Retina (tissue), 1 donor: ENCODE results near the gene PIGM.
A peak's percentile ranks its signal among the peaks of the same experiment; 100 is the strongest.

Experiments
- DNase-seq: peaks from one replicate; pipeline ENCODE4 v3.0.0-alpha.2; 2016

PIGM gene

GRCh38 chr1:160020196-160020595 lies 11.6 kb downstream of the PIGM start:
- no peak for DNase-seq

DNA sequence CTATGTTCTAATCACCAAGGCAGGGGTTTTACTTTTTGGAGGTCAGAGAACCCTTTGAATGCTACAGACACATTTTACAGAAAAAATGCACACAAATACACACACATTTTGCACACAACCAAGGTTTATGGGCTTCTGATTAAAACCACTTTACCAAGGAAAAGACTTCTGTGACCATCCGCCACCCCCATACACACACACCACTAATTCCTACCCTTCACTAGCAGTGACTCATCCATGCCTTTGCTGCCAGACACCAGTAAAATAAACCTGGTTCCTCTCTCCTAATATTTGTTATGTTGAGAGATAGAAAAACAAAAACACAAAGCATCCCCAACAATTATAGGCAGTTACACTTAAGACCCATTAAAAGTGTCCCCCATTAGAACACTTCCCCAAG lies 12.9 kb downstream of the PIGM start:
- no peak for DNase-seq

GRCh38 chr1:160018347-160018746 lies 13.4 kb downstream of the PIGM start:
- DNase-seq = no peak

- DNase-seq = no peak
Measured at GRCh38 chr1:160017592-160017991, 14.2 kb downstream of the PIGM start.

GRCh38 chr1:160011781-160012180 lies 20.0 kb downstream of the PIGM start:
- DNase-seq = no peak

DNA sequence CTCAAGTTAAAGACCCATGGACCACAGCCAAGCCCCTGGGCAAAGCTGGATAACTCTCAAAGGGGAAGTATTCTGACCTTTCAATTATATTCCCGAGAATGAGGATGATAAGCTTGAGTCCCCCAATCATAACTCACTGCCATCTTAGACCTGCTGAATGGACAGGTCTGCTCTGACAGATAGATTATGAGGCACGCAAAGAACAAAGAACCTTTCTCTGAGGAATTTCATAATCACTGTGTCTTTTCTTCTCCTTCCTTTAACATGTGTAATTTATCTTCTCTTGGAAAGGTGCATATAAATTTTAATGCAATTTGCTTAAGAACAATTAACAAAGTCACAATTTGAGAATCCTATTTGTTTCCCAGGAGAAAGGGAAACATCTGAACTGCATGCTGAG lies 22.0 kb downstream of the PIGM start:
- DNase-seq = no peak

- no peak for DNase-seq
Measured at GRCh38 chr1:160009081-160009480, 22.7 kb downstream of the PIGM start.

DNA sequence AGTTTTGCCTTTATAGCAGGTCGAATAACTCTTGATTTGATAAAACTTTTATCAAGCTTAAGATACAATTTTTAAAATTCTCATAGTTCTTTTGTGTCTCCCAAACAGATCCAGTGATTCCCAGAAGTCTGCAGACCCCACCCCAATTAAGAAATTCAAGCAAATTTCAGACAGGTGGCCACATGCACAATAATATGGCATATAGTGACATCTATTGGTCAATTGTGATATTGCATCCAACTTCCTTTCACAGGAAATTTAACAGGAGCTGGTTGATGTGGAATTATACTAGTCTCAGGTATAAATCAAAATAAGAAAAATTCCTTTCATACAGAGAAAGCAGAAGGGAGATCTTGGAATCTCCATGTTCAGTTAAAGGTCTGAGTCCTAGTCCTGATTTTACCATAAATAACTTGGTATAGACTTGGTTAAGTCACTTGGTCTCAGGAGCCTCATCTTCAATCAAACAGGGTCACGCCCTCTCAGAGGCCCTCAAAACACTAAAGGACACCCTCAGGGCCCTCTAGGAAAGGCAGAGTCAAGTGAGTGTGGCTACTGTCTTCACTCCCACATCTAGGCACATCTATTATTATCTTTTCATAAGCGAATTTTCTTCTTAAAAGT lies 24.1 kb downstream of the PIGM start:
- DNase-seq = peak; percentile 56

GRCh38 chr1:160006312-160006940 lies 25.4 kb downstream of the PIGM start:
- peak; percentile 44 for DNase-seq

DNA sequence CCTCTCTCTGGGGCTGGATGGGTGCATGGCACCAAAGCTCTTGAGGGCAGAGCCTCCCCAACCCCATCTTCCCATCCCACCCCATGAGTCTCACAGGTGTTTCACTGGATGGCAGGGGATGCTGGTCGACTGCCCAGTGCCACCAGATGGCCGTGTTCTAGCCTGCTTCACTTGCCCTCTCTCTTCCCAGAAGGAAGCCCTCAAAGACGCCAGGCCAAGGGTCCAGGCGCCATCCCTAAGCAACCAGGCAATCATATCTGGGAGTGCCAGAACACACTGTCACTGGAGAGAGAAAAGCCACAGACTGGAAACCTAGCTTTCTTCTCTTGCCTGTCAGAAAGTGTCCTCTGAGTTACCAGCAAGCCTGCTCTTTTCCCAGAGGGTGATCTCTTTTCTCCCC lies 26.7 kb downstream of the PIGM start:
- DNase-seq = no peak

- DNase-seq = no peak
Measured at GRCh38 chr1:160004425-160004824, 27.4 kb downstream of the PIGM start.

- no peak for DNase-seq
Measured at GRCh38 chr1:160004001-160004400, 27.8 kb downstream of the PIGM start.

GRCh38 chr1:160001440-160001839 lies 30.4 kb downstream of the PIGM start:
- DNase-seq = no peak

DNA sequence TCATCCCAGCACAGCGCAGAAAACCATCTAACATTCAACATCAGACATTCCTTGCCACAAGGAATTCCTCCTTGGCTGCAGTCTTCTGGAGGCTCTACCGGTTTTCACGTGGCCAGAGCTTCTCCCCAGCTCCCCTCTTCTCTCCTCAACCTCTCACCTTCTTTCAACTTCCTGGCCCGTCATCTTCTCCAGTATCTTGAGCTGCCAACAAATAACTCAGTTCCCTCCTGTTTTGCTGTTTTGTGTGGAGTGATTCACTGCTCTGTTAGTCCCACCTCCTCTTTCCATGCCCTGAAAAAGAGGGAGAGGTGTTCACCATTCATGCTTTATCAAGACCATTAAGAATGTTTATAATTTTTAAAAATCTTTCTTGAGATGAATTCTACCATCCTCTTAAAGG lies 32.6 kb downstream of the PIGM start:
- no peak for DNase-seq

GRCh38 chr1:159996653-159997052 lies 35.1 kb downstream of the PIGM start:
- no peak for DNase-seq

GRCh38 chr1:159994896-159995295 lies 36.9 kb downstream of the PIGM start:
- DNase-seq = no peak

DNA sequence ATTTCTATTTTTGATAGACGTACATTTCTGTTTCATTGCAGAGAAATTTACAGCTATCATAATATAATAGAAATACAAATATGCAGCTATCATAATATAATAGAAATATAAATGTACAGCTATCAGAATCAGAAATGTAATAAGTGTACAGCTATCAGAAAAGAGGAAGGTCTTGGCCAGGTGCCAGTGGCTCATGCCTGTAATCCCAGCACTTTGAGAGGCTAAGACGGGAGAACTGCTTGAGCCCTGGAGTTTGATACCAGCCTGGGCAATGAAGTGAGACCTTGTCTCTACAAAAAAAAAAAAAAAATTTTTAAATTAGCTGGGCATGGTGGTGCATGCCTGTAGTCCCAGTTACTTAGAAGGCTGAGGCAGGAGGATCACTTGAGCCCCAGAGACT lies 37.9 kb downstream of the PIGM start:
- no peak for DNase-seq

DNA sequence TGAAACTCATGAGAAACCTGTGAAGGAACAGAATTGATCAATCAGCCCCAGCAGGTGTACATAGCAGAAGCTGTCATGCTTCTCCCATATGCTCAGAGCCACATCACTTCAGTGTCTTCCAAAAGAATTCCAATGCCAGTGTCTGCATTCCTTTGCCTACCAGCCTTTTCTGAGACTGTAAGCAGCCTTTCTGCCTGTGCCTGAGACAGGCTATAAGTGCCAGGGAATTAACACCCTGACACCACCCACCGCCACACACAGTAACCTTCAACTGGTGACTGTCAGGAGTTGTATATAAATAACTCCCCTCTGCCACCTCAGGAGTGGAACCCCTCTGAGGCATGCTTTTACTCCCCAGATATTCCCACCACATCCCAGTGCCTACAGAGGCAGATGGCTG lies 39.6 kb downstream of the PIGM start:
- DNase-seq = no peak

- no peak for DNase-seq
Measured at GRCh38 chr1:159991513-159991912, 40.3 kb downstream of the PIGM start.

DNA sequence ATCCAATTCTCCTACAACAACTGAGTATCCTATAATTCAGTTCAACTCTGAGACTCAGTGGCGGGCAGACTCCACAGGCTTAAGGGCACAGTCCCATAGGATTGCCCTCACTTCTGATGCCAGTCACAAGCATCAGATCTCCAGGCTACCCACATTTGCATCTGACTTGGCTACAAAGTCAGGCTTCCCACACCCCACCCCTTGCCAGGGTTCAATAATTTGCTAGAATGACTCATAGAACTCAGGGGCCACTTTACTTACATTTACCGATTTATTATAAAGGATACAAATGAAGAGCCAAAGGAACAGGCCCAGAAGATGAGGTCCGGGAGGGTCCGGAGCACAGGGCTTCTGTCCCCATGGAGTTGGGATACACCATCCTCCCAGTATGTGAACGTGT lies 41.8 kb downstream of the PIGM start:
- DNase-seq = no peak

DNA sequence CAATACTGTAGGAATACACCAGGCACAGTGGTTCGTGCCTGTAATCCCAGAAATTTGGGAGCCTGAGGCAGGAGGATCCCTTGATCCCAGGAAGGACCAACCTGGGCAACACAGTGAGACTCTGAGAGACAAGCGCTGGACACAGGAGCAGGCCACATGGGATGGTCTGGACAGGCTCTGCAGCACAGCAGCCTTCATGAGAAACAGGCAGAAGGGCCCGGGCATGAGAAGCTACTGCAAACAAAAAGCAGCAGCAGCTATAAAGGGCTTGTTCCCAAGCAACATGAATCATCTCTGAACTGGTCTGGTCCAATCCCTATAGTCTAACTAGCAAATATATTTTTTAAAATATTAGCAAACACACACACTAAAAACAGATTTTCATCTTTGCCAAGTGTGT lies 42.2 kb downstream of the PIGM start:
- no peak for DNase-seq

DNA sequence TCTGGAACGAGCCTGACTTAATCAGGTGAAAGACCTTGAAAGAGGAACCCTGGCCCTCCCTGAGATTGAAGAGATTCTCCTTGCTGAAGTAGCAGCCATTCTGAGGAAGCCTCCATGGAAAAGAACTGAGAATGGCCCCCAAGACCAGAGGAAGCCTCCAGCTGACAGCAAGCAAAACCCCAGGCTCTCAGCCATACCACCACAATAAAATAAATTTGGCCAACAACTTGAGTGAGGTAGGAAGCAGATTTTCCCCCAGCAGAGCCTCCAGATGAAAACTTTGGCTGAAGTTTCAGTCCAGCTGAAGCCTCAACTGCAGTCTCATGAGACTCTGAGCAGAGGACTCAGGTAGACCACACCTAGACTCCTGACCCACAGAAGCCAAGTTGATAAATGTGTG lies 43.8 kb downstream of the PIGM start:
- no peak for DNase-seq

- no peak for DNase-seq
Measured at GRCh38 chr1:159987186-159987585, 44.6 kb downstream of the PIGM start.

DNA sequence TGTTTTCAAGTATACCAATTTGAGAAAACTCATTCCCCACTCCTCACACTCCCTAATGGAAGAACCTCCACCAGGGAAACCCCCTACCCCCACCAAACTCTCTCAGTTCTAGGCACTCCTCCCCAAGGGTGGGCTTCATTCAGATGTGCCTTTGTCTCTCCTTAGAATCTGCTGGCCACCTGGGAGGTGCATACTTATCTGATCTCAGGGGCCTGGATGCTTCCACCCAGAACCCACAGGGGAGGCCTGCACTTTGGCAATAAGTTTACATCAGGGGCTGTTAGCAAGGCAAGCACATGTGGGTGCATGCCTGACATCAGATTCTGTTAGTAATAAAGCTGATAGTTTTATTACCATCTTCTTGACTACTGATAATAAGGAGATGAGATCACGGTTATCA lies 45.3 kb downstream of the PIGM start:
- no peak for DNase-seq

DNA sequence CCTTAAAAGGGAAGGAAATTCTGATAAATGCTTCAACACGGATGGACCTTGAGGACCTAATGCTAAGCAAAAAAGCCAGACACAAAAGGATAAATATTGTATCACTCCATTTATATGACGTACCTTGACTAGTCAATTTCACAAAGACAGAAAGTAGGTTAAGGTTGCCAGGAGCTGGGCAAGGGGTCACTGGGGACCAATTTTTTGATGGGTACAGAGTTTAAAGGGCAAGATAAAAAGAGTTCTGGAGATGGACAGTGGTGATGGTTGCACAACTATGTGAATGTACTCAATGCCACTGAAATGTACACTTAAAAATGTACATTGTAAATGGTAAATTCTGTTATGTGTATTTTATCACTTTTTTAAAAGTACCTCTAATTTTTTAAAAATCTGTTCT lies 45.7 kb downstream of the PIGM start:
- no peak for DNase-seq
